Small intestine (tissue), 7 donors: ENCODE data around the gene TNIK. TPM values are rescaled to one million over a fixed set of nuclear protein-coding genes. Genes with fewer than 3 reads are reported as not detected.

Source experiments
- DNase-seq, 2 donors: peaks; one replicate each; pipeline versions ENCODE4 v3.0.0 to v3.0.0-alpha.2; 2013
- FAIRE-seq: peaks from 2 replicates; lab custom pipeline; 2012; peaks lifted over from hg19 to GRCh38; lab: Jason Lieb, UNC
- H3K27ac ChIP-seq, 3 donors: one replicate each; pipeline ENCODE4 v1.5.1; 2013; ENCODE audit warnings: low read length in 2 of 3, mild to moderate bottlenecking in 2 of 3, control low read depth in 1 of 3, inconsistent platforms in 1 of 3, low read depth in 1 of 3, moderate library complexity in 1 of 3
- H3K27me3 ChIP-seq, 3 donors: one replicate each; pipeline ENCODE4 v1.6.1; 2013; ENCODE audit warnings: low read length in 3 of 3, inconsistent platforms in 1 of 3; ENCODE audit not compliant: control insufficient read depth in 3 of 3, insufficient read depth in 3 of 3
- H3K36me3 ChIP-seq, 3 donors: one replicate each; pipeline ENCODE4 v1.6.1; 2013; ENCODE audit warnings: low read length in 3 of 3, inconsistent platforms in 1 of 3, low read depth in 1 of 3, mild to moderate bottlenecking in 1 of 3, moderate library complexity in 1 of 3; ENCODE audit not compliant: control insufficient read depth in 3 of 3, insufficient read depth in 2 of 3
- H3K4me1 ChIP-seq, 3 donors: one replicate each; pipeline ENCODE4 v1.6.1; 2013; ENCODE audit warnings: low read length in 2 of 3, inconsistent platforms in 1 of 3, low read depth in 1 of 3, mild to moderate bottlenecking in 1 of 3, moderate library complexity in 1 of 3; ENCODE audit not compliant: control insufficient read depth in 3 of 3, insufficient read depth in 2 of 3
- H3K4me3 ChIP-seq, 3 donors: one replicate each; pipeline ENCODE4 v1.5.1; 2013; ENCODE audit warnings: low read length in 3 of 3, control low read depth in 1 of 3, inconsistent platforms in 1 of 3, low read depth in 1 of 3, mild to moderate bottlenecking in 1 of 3, moderate library complexity in 1 of 3
- H3K9me3 ChIP-seq, 2 donors: one replicate each; pipeline ENCODE4 v1.6.1; 2013; ENCODE audit warnings: low read depth in 1 of 2, low read length in 1 of 2; ENCODE audit not compliant: control insufficient read depth in 2 of 2, insufficient read depth in 1 of 2
- WGBS, 3 donors: extraction: QIAGEN DNeasy Blood & Tissue Kit; methylation state at CpG; one replicate each; pipeline ENCODE4 v1.1.7; 2013; 5-methylcytosine and 5-hydroxymethylcytosine counted together
- polyA plus RNA-seq, 4 donors: library from polyadenylated mRNA; stranded (reverse) in 3 of 4; unstranded in 1 of 4; fragments of 200-250 nt in 3 of 4; fragments of 120-200 nt in 1 of 4; gene quantifications; one replicate each; pipeline versions ENCODE4 v1.2.1 to v1.2.3, GENCODE V29; 2013
- donor health status: healthy with polysubstance abuse.
- donor health status: control.
- donor health status: control.
- donor health status: Bipolar disorder and iron deficiency.
- donor health status: healthy.

The TNIK gene
- polyA plus RNA-seq, 4 donors = 14.9 to 38.7 (median 27.5) TPM

- Histone ChIP-seq H3K9me3 (no peaks in the 10 kb centered on the region), H3K4me1 (peaks cover 0 to 9% (median 0%) of the 10 kb centered on the region in 3 donors), H3K27me3 (no peaks in the 10 kb centered on the region), H3K4me3 (no peak overlapping the region), H3K36me3 (peaks cover 0 to 25% (median 2%) of the 10 kb centered on the region in 3 donors), H3K27ac (no peak overlapping the region)
- WGBS, 3 donors = 73 to 87% (median 79%) methylated on average over 3 of the region's 3 CpGs
- no peak for FAIRE-seq
- no peak for DNase-seq
Observed at GRCh38 chr3:171059978-171060377, 400.2 kb downstream of the TNIK start.

DNA sequence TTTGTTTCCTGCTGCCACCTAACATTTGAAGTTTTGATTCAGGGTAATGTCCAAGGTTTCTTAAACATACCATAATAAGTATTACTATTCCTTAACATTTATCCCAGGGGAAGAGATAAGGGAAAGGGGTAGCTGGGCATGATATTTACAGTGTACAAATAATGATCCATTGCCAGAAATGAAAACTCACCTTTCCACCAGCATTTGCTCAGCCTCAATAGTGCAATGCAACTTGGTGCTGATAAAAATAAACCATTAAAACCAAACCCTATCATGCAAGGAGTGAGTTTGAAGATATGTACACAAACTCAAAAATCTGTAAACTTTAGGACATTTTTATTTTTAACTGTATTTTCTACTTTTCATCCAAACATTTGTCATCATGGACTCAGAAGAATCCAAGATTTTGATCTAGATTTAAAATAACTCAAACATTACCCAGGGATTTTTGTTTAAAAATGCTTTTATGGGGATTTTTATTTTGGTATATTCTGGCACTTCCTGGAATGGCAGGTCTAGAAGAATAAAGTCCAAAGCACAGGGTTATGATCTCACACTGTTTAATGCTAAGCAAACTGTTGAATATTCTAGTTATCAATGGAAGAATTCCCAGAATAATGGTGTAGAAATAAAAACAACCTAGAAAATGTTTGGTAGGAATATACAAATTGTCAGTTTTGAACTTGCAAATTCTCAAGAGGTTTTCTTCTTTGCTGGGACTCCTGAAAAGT, 401.2 kb downstream of the TNIK start:
- no peaks in the 10 kb centered on the region for H3K9me3 ChIP-seq
- no peak overlapping the region for H3K4me3 ChIP-seq
- peaks cover 0 to 9% (median 0%) of the 10 kb centered on the region in 3 donors for H3K4me1 ChIP-seq
- FAIRE-seq (no peak), DNase-seq (peak in 1 of 2 donors; percentile 21)
- H3K27ac ChIP-seq = no peak overlapping the region
- H3K36me3 ChIP-seq = peaks cover 0 to 17% (median 0%) of the 10 kb centered on the region in 3 donors
- no peaks in the 10 kb centered on the region for H3K27me3 ChIP-seq

GRCh38 chr3:171058058-171058457, 402.1 kb downstream of the TNIK start:
- H3K27ac ChIP-seq = no peak overlapping the region
- peaks cover 0 to 8% (median 0%) of the 10 kb centered on the region in 3 donors for H3K36me3 ChIP-seq
- H3K9me3 ChIP-seq = peaks cover 0 to 4% of the 10 kb centered on the region in 2 donors
- H3K4me1 ChIP-seq = peaks cover 0 to 11% (median 0%) of the 10 kb centered on the region in 3 donors
- WGBS, 3 donors = 92 to 100% (median 96%) methylated on average over 1 of the region's 1 CpG
- DNase-seq (no peak), FAIRE-seq (no peak)
- no peaks in the 10 kb centered on the region for H3K27me3 ChIP-seq
- no peak overlapping the region for H3K4me3 ChIP-seq

DNA sequence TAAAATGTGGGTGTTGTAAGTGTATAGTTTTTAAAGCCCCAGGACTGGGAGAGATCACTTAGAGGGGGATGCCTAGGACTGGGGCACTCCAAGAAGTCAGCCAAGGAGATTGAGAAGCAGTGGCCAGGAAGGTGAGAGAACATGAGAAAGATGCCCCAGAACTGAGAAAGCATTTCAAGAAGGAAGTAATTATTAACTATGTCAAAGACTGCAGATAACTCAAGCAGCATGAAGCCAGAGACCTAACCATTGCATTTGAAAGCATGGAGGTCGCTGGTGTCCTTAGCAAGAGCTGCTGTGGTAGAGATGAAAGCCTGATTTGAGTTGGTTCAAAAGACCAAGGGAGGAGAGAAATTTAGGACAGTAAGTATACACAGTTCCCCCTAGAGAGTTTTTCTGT, 403.1 kb downstream of the TNIK start:
- no peaks in the 10 kb centered on the region for H3K27me3 ChIP-seq
- H3K27ac ChIP-seq = no peak overlapping the region
- no peak for DNase-seq
- FAIRE-seq = no peak
- H3K4me1 ChIP-seq = peaks cover 0 to 15% (median 2%) of the 10 kb centered on the region in 3 donors
- H3K9me3 ChIP-seq = peaks cover 0 to 10% of the 10 kb centered on the region in 2 donors
- 40 to 95% (median 81%) methylated on average over 1 of the region's 1 CpG for WGBS, 3 donors
- H3K4me3 ChIP-seq = no peak overlapping the region
- peaks cover 0 to 2% (median 0%) of the 10 kb centered on the region in 3 donors for H3K36me3 ChIP-seq

GRCh38 chr3:171056528-171056927, 403.7 kb downstream of the TNIK start:
- Histone ChIP-seq H3K4me1 (peaks cover 0 to 15% (median 2%) of the 10 kb centered on the region in 3 donors), H3K36me3 (peaks cover 0 to 2% (median 0%) of the 10 kb centered on the region in 3 donors), H3K9me3 (peaks cover 0 to 15% of the 10 kb centered on the region in 2 donors), H3K27me3 (no peaks in the 10 kb centered on the region), H3K4me3 (no peak overlapping the region), H3K27ac (no peak overlapping the region)
- no peak for FAIRE-seq
- DNase-seq = no peak
- WGBS, 3 donors = 88 to 94% (median 90%) methylated on average over 5 of the region's 5 CpGs

- H3K27me3 ChIP-seq = no peaks in the 10 kb centered on the region
- no peak overlapping the region for H3K27ac ChIP-seq
- no peak for DNase-seq
- H3K4me3 ChIP-seq = no peak overlapping the region
- no peak for FAIRE-seq
- 70 to 72% (median 71%) methylated on average over 4 of the region's 4 CpGs for WGBS, 3 donors
- H3K36me3 ChIP-seq = peaks cover 0 to under 1% (median 0%) of the 10 kb centered on the region in 3 donors
- peaks cover 0 to 15% (median 2%) of the 10 kb centered on the region in 3 donors for H3K4me1 ChIP-seq
- H3K9me3 ChIP-seq = peaks cover 0 to 16% of the 10 kb centered on the region in 2 donors
Observed at GRCh38 chr3:171055336-171056178, 404.6 kb downstream of the TNIK start.

- FAIRE-seq = no peak
Observed at GRCh38 chr3:171054921-171055320, 405.3 kb downstream of the TNIK start.

DNA sequence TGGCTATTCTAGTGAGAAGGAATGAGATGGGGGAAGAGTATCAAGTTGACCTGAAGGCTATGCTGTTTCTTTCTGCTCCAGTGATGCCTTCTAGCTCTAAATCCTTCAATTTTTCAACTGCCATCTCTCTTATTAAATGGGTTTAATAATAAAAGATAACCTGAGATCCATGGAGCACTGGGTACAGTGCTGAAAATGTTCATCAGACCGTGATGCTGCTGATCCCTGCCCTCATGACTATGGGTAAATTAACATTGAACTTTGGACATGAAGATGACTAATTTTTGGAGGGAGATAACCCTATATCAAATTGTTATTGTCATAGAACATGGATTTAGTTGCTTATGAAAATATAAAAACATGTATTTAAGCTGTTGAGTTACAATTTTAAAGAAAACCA, 406.0 kb downstream of the TNIK start:
- Histone ChIP-seq H3K4me3 (no peak overlapping the region), H3K27me3 (no peaks in the 10 kb centered on the region), H3K4me1 (peaks cover 0 to 13% (median 2%) of the 10 kb centered on the region in 3 donors), H3K27ac (no peak overlapping the region), H3K9me3 (peaks cover 0 to 16% of the 10 kb centered on the region in 2 donors), H3K36me3 (no peaks in the 10 kb centered on the region)
- WGBS, 3 donors = 19 to 65% (median 32%) methylated on average over 1 of the region's 1 CpG
- no peak for FAIRE-seq
- DNase-seq = peak in 1 of 2 donors; percentile 38

More at GRCh38 chr3:171054921-171055320, 405.3 kb downstream of the TNIK start:
- Histone ChIP-seq H3K36me3 (no peaks in the 10 kb centered on the region), H3K27me3 (no peaks in the 10 kb centered on the region), H3K9me3 (peaks cover 0 to 16% of the 10 kb centered on the region in 2 donors), H3K27ac (no peak overlapping the region), H3K4me1 (peaks cover 0 to 15% (median 2%) of the 10 kb centered on the region in 3 donors), H3K4me3 (no peak overlapping the region)
- no peak for DNase-seq
